ENCODE data around the gene GABRA5.
"Not testable (repeated sequence)": the region's sequence is repeated elsewhere in the genome, so short reads cannot be mapped to it uniquely, and the experiment has no call there.

GABRA5 gene

DNA sequence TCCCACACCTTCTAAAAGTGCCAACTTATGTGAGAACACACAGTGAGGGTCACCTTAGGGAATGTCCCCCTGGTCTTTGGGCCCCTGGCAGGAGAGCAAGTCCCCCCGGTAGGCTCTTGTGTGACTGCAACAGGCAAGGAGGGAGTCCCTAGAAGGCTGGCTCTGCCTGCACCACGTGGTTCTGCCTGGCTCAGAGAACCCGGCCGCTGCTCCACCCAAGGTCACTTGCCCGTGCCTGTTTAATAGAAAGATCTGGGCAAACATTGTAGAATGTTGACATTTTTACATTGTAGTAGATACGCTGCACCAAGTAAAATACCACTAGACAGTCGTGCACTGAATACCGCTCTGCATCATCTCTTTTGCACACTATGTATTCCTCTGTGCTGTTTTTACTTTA, 21.9 kb downstream of the GABRA5 start:
- TF ChIP-seq ZNF274 (IDR thresholded peaks at IDR 0.05; ENCODE audit: low read depth, low read length): no peak
- no peak overlapping the region for H3K4me3 ChIP-seq (ENCODE audit: low read length)

GRCh38 chr15:26889298-26889898, 22.5 kb downstream of the GABRA5 start:
- no peak for TF ChIP-seq ZNF274 (IDR thresholded peaks at IDR 0.05; ENCODE audit: low read depth, low read length)
- H3K4me3 ChIP-seq (ENCODE audit: low read length): no peak overlapping the region

- H3K4me3 ChIP-seq (ENCODE audit: low read length): no peak overlapping the region
- TF ChIP-seq ZNF274 (IDR thresholded peaks at IDR 0.05; ENCODE audit: low read depth, low read length): no peak
Measured at GRCh38 chr15:26890451-26890850, 23.6 kb downstream of the GABRA5 start.

DNA sequence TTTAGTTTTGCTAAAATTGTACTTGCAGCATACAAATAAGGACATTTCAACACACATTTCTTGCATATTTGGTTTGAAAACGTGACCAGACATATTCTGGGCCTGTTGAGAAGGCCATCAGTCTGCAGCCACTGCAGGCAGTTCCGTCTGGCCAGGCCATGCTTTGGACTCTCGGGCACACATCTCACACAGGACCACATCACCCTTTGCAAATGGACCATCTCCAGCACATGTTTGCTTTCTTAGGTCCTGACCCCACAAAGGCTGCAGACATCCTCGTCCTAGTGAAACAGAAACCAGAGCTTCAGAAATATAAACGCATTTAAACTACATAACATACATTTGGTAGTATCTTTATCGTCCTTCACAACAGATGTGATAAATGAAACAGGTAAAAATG, 24.1 kb downstream of the GABRA5 start:
- TF ChIP-seq ZNF274 (IDR thresholded peaks at IDR 0.05; ENCODE audit: low read depth, low read length): no peak
- no peak overlapping the region for H3K4me3 ChIP-seq (ENCODE audit: low read length)

DNA sequence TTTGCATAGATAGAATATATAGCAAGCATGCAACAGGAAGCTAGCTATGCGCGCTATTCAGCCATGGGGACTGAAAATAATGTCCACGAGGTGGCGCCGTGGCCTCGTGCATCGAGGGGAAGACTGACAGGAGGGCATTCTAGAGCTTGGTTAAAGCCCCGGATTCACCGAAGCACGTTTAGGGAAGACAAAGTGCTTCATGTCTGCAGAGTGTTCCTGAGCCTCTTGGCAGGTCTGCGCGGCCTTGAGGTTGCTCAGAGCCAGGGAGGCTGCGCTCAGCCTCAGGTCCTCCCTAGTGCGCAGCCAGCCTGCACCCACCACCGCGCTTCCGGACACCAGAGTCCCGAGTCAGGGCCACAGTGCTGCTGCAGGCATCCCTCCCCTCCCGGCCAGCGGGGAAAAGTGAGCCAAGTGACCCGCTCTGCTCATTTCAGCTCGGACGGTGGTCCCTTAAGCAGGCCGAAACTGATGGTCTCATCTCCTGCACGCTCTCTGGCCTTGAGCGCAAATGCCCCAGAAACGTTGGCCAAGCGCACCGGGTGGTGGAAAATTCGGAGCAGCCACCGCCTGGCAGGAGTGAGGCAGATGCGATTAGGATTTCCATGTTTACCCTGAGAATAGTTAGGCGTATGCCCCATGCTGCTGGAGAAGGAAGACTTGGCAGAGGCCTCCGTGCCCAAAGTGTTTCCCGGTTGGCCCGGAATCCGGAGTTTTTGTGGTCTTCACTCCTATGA, 24.8 kb downstream of the GABRA5 start:
- no peak overlapping the region for H3K4me3 ChIP-seq (ENCODE audit: low read length)
- no peak for TF ChIP-seq ZNF274 (IDR thresholded peaks at IDR 0.05; ENCODE audit: low read depth, low read length)

DNA sequence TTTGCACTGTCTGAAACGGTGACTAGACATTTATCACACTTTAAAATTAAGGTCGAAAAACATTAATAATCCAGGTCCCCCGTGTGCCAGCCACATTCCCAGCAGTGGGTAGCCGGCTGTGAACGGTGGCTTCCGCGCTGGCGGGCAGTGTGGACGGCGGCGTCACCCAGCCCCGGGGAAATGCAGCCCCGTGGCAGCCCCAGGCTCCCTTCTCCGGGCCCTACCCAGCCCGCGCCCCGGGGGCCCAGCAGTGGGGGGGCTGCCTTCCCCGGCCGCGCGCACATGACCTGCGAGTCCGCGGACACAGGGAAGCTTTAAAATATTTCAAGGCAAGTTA, 25.3 kb downstream of the GABRA5 start:
- no peak overlapping the region for H3K4me3 ChIP-seq (ENCODE audit: low read length)
- no peak for TF ChIP-seq ZNF274 (IDR thresholded peaks at IDR 0.05; ENCODE audit: low read depth, low read length)

- no peak overlapping the region for H3K4me3 ChIP-seq (ENCODE audit: low read length)
- no peak for TF ChIP-seq ZNF274 (IDR thresholded peaks at IDR 0.05; ENCODE audit: low read depth, low read length)
Measured at GRCh38 chr15:26892678-26893077, 25.8 kb downstream of the GABRA5 start.

DNA sequence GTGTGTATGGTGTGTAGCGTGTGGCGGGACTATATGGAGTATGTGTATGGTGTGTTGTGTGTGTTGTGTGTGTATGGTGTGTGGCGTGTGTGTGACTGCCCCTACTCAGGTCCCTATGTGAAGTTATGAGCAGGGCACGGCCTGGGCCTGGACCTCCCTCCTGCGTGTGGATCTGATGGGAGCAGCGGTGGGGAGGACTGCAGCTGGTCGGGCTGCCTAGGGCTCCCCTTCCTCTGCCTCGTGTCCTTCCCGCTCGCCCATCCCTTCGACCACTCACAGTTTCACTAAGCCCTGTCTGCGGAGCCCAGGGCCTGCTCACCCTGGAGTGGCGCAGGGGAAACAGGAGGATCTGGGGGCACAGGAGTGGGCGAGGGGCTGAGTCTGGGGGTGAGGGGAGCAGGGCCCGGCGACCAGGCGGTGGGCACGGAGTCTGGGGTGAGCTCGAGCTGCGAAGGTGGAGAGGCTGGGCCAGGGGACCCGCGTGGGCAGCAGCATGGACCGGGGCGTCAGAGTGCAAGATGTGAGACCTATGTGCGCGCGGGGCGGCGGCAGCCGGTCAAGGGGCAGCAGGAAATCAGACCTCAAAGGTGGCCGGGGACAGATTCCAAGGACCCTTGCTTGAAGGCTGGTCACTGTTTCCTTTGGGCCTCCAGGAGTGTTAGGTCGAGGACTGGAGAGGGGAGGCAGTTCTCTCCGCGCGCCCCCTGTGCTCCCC, 26.6 kb downstream of the GABRA5 start:
- no peak overlapping the region for H3K4me3 ChIP-seq (ENCODE audit: low read length)
- TF ChIP-seq ZNF274 (IDR thresholded peaks at IDR 0.05; ENCODE audit: low read depth, low read length): no peak

GRCh38 chr15:26894181-26894580, 27.3 kb downstream of the GABRA5 start:
- no peak for TF ChIP-seq ZNF274 (IDR thresholded peaks at IDR 0.05; ENCODE audit: low read depth, low read length)
- H3K4me3 ChIP-seq (ENCODE audit: low read length): no peak overlapping the region

DNA sequence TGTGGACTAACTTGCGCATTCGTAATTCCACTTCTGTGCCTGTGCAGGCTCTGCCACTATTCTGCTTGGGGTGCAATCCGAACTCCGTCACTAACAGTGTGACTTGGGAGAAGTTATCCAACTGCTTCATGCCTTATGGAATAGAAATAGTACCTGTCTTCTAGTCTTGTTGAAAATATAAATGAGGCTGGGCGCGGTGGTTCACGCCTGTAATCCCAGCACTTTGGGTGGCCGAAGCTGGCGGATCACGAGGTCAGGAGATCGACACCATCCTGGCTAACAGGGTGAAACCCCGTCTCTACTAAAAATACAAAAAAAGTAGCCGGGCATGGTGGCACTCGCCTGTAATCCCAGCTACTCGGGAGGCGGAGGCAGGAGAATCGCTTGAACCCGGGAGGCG, 28.5 kb downstream of the GABRA5 start:
- H3K4me3 ChIP-seq (ENCODE audit: low read length): not testable (repeated sequence)

GRCh38 chr15:26899658-26900057, 32.8 kb downstream of the GABRA5 start:
- TF ChIP-seq ZNF274 (IDR thresholded peaks at IDR 0.05; ENCODE audit: low read depth, low read length): no peak
- H3K4me3 ChIP-seq (ENCODE audit: low read length): no peak overlapping the region

GRCh38 chr15:26901041-26901440, 34.2 kb downstream of the GABRA5 start:
- no peak for TF ChIP-seq ZNF274 (IDR thresholded peaks at IDR 0.05; ENCODE audit: low read depth, low read length)
- H3K4me3 ChIP-seq (ENCODE audit: low read length): no peak overlapping the region

DNA sequence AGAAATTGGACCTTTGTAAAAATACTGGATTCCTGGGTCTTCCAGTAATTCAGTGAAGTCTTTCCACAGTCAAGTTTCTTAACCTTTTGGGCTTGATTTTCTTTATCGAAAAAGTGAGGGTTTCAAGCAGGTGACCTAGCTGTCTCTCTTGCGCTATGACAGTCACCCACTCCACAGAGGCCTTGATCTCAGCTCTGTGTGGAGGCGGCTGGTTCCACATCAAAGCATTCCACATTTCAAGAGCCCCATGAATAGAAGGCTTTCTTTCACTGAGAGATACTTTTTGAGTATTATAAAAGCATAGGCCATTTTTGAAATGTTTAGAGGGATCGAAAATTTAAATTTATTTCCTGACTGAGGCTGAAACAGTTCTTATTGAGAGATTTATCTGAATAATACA, 43.9 kb downstream of the GABRA5 start:
- TF ChIP-seq ZNF274 (IDR thresholded peaks at IDR 0.05; ENCODE audit: low read depth, low read length): no peak
- H3K4me3 ChIP-seq (ENCODE audit: low read length): no peak overlapping the region

- H3K4me3 ChIP-seq (ENCODE audit: low read length): no peak overlapping the region
- TF ChIP-seq ZNF274 (IDR thresholded peaks at IDR 0.05; ENCODE audit: low read depth, low read length): no peak
Measured at GRCh38 chr15:26921433-26921832, 54.6 kb downstream of the GABRA5 start.

- no peak for TF ChIP-seq ZNF274 (IDR thresholded peaks at IDR 0.05; ENCODE audit: low read depth, low read length)
- H3K4me3 ChIP-seq (ENCODE audit: low read length): no peak overlapping the region
Measured at GRCh38 chr15:26926081-26926480, 59.2 kb downstream of the GABRA5 start.
